GM20000 (cell line): ENCODE data around the gene EPHB2.
"Not testable (repeated sequence)": the region's sequence is repeated elsewhere in the genome, so short reads cannot be mapped to it uniquely, and the experiment has no call there.

Source experiments
- DNase-seq: peaks from one replicate; pipeline ENCODE4 v3.0.0; 2012; ENCODE audit warnings: low spot score
- CTCF ChIP-seq: IDR thresholded peaks from 2 replicates; pipeline ENCODE4 v1.5.1; 2012; ENCODE audit warnings: mild to moderate bottlenecking, control low read depth; ENCODE audit errors: extremely low read depth, missing control alignments

Gene EPHB2

GRCh38 chr1:22694172-22694571 lies 16.5 kb upstream of the EPHB2 start:
- no peak for DNase-seq

GRCh38 chr1:22696610-22697009 lies 14.0 kb upstream of the EPHB2 start:
- no peak for TF ChIP-seq CTCF
- no peak for DNase-seq

More at GRCh38 chr1:22694172-22694571, 16.5 kb upstream of the EPHB2 start:
- TF ChIP-seq CTCF, result no peak

- DNase-seq, result no peak
- TF ChIP-seq CTCF, result no peak
These were observed 12.7 kb upstream of the EPHB2 start for GRCh38 chr1:22697980-22698379.

- DNase-seq, result no peak
- TF ChIP-seq CTCF, result no peak
These were observed 10.7 kb upstream of the EPHB2 start for GRCh38 chr1:22699681-22700520.

- no peak for DNase-seq
- no peak for TF ChIP-seq CTCF
These were observed 8.1 kb upstream of the EPHB2 start for GRCh38 chr1:22702296-22703085.

GRCh38 chr1:22704440-22705067 lies 6.1 kb upstream of the EPHB2 start:
- peak; percentile 79 for TF ChIP-seq CTCF
- peak; percentile 85 for DNase-seq

GRCh38 chr1:22705586-22705985 lies 5.1 kb upstream of the EPHB2 start:
- no peak for DNase-seq
- TF ChIP-seq CTCF, result no peak

GRCh38 chr1:22706100-22706499 lies 4.5 kb upstream of the EPHB2 start:
- DNase-seq, result not testable (repeated sequence)
